ENCODE results near the gene ZNF552.

Gene ZNF552

DNA sequence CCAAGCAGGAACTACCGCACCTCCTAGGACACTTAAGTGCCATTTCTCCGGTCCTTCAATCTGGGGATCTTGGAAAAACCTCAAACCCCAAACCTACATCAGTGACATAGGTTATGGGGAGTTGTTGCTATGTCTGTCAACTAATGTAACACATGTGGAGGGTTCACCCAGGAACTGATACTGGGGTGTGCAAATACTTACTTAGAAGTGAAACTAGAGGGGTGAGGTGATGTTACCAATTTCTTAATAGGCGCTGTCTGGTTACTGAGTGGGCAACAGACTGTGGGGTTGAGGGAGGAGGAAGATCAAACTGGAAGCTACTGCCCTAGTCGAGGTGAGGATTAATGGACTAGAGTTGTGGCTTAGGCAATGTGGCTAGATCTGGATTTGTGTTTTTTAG lies 43.3 kb downstream of the ZNF552 start:
- no peak for DNase-seq

DNA sequence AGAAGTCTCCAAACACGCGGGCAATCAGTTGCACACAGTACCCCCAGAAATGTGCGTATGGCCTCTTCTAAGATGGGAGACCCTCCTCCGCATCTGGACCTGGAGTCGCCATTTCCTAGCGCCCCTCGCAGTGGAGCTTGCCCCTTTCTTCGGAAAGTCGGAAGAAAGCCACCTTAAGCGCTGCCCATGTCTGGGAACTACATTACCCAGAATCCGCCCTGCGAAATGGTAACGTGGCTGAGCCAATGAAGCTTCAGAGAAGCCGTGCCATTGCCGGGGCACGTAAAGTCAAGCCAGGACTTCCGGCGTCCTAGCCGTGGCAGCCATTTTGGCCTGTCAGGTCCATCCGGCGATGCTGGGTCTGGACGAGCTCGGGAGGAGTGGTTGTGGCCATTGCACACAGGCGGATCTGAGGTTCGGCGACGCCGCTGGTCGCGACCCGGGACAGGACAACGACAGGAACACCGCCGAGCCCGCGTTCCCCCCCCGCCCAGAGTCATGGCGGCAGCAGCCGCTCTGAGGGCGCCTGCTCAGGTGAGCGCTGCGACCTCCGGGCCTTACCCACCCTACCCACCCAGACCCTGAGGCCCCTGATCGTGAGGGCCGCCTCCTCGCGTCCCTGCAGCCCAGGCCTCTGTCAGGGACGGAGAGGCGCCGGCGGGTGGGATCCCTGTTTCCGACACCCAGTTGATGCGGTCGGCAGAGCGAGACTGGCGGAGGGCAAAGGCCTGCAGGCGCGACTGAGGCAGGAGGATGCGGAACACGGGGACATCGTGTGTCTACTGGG lies 45.2 kb downstream of the ZNF552 start, which contains the start of gene ZNF586:
TSS of gene ZNF586 (plus strand) at position 332 of the 787 bp plus-strand sequence. CDS start at position 499, 167 bp downstream.
- peak; percentile 80 to 81 for DNase-seq

DNA sequence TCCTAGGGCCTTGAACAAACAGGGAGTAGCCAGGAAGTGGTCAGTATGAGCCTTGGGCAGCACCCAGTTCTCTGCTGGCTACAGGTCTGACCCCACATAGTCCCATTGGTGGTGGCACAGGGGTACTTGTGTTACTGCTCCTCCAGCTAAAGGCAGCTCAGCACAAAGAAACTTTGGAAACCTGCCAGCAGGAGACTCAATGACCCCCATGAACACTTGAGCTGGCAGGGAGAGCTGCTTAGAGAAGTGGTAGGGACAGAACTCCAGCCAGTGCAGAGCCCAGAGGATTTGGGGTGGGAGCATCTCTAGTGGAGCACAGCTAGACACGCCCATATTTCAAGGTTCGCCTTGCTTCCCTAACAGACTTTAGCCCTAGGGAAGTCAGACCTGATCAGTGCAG lies 55.6 kb downstream of the ZNF552 start:
- DNase-seq, result no peak

DNA sequence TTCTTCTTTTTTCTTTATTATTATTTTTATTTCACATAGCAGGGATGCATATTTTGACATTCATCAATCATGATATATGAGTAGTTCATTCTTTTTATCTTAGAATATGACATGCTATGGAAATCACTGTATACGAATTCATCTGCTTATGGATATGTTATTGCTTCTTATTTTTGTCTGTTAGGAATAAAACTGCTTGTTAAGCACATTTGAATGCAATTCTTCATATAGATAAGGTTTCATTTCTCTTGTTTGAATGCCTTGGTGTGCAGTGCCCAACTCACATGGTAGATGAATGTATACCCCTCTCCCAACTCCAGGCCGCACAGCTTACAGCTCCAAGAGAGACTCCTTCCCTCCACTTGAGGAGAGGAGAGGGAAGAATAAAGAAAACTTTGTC lies 56.8 kb downstream of the ZNF552 start:
- no peak for DNase-seq

Measured in activated CD4-positive, alpha-beta T cell treated with anti-CD3 and anti-CD28 coated beads for 4 hours (primary cell).